Neural cell (in vitro differentiated cells): ENCODE data around the gene NTHL1.

Experiments
- TAF1 ChIP-seq: IDR thresholded peaks from 2 replicates; pipeline ENCODE4 v1.6.1; 2012; ENCODE audit warnings: low read depth
- TF ChIP-seq, protein P1 (sequence below): fragments of 450-650 bp; IDR thresholded peaks from 2 replicates; pipeline ENCODE4 v1.5.1; 2014; ENCODE audit warnings: antibody characterized with exemption, mild to moderate bottlenecking, moderate library complexity; ENCODE audit not compliant: poor library complexity, severe bottlenecking
- TF ChIP-seq, protein P2 (sequence below): IDR thresholded peaks from 2 replicates; pipeline ENCODE4 v1.6.1; 2012; ENCODE audit warnings: borderline replicate concordance

DNA sequence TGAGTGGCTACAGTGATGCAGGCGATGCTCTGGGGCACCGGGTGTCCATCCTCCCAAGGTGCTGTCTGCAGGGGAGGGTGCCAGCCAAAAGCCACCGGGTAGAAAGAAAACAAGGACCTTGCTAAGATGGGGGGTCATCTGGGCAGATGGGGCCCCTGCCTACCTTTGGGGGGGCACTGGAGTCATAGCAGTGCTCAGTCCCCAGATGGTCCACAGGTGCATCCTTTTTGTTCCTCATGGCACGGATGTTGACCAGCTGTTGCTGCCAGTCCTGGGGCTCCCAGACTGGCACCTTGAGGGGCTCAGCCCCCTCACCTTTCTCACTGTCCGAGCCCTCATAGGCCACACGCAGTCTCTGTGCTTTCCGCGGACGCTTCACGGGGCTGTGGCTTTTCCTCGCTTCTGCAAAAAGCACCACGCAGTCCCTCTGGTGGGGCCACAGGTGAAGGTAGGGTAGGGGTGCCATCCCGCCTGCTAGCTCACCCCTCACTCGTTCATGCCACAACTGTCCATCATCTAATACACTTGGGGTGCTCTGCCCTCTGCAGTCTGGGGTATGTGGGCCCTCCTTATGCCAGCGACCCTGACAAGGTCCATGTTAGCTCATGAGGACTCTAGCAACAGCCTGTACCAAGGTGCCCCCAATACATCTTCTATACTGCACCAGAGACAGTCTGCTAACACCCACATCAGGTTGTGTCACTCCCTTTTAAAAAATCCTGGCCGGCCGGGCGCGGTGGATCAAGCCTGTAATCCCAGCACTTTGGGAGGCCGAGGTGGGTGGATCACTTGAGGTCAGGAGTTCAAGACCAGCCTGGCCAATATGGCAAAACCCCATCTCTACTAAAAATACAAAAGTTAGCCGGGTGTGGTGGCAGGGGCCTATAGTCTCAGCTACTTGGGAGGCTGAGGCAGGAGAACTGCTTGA, 1.4 kb downstream of the NTHL1 start:
- TF ChIP-seq, protein P1, sequence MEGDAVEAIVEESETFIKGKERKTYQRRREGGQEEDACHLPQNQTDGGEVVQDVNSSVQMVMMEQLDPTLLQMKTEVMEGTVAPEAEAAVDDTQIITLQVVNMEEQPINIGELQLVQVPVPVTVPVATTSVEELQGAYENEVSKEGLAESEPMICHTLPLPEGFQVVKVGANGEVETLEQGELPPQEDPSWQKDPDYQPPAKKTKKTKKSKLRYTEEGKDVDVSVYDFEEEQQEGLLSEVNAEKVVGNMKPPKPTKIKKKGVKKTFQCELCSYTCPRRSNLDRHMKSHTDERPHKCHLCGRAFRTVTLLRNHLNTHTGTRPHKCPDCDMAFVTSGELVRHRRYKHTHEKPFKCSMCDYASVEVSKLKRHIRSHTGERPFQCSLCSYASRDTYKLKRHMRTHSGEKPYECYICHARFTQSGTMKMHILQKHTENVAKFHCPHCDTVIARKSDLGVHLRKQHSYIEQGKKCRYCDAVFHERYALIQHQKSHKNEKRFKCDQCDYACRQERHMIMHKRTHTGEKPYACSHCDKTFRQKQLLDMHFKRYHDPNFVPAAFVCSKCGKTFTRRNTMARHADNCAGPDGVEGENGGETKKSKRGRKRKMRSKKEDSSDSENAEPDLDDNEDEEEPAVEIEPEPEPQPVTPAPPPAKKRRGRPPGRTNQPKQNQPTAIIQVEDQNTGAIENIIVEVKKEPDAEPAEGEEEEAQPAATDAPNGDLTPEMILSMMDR = no peak
- TF ChIP-seq, protein P2, sequence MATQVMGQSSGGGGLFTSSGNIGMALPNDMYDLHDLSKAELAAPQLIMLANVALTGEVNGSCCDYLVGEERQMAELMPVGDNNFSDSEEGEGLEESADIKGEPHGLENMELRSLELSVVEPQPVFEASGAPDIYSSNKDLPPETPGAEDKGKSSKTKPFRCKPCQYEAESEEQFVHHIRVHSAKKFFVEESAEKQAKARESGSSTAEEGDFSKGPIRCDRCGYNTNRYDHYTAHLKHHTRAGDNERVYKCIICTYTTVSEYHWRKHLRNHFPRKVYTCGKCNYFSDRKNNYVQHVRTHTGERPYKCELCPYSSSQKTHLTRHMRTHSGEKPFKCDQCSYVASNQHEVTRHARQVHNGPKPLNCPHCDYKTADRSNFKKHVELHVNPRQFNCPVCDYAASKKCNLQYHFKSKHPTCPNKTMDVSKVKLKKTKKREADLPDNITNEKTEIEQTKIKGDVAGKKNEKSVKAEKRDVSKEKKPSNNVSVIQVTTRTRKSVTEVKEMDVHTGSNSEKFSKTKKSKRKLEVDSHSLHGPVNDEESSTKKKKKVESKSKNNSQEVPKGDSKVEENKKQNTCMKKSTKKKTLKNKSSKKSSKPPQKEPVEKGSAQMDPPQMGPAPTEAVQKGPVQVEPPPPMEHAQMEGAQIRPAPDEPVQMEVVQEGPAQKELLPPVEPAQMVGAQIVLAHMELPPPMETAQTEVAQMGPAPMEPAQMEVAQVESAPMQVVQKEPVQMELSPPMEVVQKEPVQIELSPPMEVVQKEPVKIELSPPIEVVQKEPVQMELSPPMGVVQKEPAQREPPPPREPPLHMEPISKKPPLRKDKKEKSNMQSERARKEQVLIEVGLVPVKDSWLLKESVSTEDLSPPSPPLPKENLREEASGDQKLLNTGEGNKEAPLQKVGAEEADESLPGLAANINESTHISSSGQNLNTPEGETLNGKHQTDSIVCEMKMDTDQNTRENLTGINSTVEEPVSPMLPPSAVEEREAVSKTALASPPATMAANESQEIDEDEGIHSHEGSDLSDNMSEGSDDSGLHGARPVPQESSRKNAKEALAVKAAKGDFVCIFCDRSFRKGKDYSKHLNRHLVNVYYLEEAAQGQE = no peak
- no peak for TF ChIP-seq TAF1
